GM12801 (cell line): ENCODE results near the gene ZNF670.

ENCODE experiments used
- CTCF ChIP-seq: IDR thresholded peaks from one replicate; pipeline ENCODE4 v1.5.1; 2011; ENCODE audit warnings: control low read depth; ENCODE audit not compliant: insufficient read length; ENCODE audit errors: extremely low read depth

The ZNF670 gene

GRCh38 chr1:247078258-247079140 lies at the start of gene ZNF670:
ZNF670 (minus strand) TSS chr1:247078811; CDS start chr1:247078596, 215 bp downstream.
- no peak for TF ChIP-seq CTCF

- no peak for TF ChIP-seq CTCF
Observed at GRCh38 chr1:247121382-247121781, 42.8 kb upstream of the ZNF670 start.

GRCh38 chr1:247119600-247120407 lies 41.2 kb upstream of the ZNF670 start:
- no peak for TF ChIP-seq CTCF

GRCh38 chr1:247118946-247119446 lies 40.4 kb upstream of the ZNF670 start:
- no peak for TF ChIP-seq CTCF

GRCh38 chr1:247115545-247115944 lies 36.9 kb upstream of the ZNF670 start:
- no peak for TF ChIP-seq CTCF

- TF ChIP-seq CTCF, result no peak
Observed at GRCh38 chr1:247115141-247115510, 36.5 kb upstream of the ZNF670 start.

GRCh38 chr1:247114351-247115140 lies 35.9 kb upstream of the ZNF670 start:
- TF ChIP-seq CTCF, result no peak
